ENCODE results near the gene DLG2. TPM values are rescaled to one million over a fixed set of nuclear protein-coding genes. Genes with fewer than 3 reads are reported as not detected.
A peak's percentile ranks its signal among the peaks of the same experiment; 100 is the strongest.

DLG2 gene
- total RNA-seq, 1 experiment from 2014 or later: 2.3 TPM

- no peak for DNase-seq (ENCODE audit: low read depth)
Measured at GRCh38 chr11:83682611-83682973, 1944.6 kb downstream of the DLG2 start.

DNA sequence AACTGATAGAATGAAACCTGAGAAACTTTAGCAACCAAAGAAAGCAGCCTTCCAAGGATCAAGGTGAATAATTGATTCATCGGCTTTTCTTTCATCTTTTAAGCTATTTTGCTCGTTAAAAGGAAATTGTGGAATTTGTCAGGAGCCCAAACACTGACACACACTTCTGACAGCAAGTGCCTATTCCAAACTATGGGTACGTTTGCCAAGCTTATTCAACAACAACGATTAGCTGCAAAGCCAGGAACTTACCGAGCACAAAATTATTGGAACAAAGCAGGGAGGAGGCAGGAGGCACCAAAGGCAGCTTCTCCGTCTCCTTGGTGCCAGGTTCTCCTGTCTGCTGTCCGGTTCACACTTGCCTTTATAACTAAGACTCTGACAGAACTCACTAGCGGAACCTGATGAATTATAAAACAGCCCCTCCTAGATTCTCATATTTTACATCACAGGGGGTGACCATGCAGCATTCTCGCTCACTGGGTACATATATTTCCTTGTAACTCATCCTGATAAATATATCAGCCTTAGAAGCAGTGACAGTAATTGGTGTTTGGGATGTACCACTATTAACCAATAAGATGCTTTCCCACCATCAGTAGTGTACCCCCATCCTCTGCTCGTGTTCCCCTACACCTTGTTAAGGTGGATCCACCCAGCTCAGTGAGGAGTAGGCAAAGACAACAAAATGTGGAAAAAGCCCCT, 1945.1 kb downstream of the DLG2 start:
- no peak for DNase-seq (ENCODE audit: low read depth)

DNA sequence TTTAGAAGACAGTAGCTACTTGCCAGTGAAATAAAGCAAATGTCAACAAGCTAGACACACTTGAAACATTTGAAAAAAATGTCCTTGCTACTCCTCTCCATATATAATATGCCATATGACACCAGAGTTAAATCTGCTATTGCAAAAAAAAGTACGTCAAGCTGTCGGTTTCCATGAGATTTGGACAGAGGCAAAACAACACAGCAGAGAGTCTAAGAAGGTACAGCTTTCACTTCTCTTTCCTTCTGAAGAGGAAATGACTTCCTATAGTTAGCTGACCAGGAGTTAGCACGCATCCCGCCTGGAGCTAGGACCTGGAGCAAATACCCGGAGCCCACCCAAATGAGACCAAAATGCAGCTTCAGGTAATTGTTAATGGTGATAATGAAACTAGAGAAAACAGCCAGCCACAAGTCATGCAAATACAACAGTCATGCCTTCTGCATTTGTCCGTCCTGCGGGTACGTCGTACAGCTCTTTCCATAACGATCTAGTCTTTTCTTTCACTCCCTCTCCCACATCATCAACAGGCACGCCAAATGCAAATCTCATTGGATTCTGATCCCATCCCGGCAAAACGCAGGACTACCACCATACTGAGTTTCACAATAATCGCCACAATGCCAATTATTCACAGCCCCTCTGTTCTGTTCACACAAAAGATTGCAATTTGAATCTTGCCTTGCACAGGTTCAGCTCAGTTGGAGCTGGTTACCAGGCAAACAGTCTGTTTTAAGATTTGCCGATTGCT, 1945.9 kb downstream of the DLG2 start:
- DNase-seq (ENCODE audit: low read depth): peak; percentile 18

DNA sequence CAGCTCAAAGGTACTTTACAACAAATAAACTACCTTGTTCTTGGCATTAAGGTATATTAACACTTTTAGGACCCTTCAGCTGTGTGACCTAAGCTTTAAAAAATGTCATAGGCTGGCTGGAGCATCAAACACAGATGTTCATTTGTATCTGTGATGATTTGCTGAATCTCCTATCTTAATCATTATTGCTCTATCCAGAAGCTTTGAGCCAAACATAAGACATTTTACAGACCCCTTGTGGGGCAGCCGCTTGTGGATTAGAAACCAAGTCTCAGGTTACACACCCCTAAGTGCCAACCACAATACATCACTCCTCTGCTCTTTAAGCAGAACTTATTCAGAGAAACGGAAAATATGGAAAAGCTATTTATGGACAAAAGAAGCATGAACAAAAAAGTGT, 1946.8 kb downstream of the DLG2 start:
- no peak for DNase-seq (ENCODE audit: low read depth)

DNA sequence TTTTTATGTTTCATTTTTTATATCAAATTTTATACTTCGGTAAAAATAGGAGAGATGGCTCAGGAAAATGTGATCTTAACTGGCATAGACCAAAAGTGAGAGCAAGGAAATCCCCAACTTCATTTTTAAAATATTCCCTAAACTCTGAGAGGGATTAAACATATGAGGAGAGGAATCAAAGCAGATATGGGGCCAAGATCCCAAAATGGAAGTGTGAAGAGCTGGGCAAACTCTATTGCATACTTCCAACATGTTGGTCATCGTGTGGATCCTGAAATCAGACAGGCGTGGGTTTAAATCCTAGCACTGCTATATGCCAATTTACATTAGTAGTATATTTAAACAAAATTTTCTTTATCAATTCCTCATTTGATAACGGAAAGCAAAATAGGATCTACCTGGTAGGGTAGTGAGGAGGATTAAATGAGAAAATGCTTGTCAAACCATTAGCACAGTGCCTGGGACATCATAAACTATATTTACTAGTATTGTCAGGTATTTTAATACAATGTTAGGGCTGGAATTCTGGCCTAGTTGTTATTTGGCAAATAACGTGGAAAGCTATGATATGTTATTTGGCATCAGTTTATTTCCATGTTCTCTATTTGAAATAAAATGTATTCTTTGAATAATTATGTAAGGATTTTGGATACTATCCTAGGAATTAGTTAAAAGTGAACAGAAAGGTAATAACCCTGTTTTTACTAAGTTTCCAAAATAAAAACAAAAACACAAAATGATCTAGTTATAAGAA, 1948.1 kb downstream of the DLG2 start:
- no peak for DNase-seq (ENCODE audit: low read depth)

DNA sequence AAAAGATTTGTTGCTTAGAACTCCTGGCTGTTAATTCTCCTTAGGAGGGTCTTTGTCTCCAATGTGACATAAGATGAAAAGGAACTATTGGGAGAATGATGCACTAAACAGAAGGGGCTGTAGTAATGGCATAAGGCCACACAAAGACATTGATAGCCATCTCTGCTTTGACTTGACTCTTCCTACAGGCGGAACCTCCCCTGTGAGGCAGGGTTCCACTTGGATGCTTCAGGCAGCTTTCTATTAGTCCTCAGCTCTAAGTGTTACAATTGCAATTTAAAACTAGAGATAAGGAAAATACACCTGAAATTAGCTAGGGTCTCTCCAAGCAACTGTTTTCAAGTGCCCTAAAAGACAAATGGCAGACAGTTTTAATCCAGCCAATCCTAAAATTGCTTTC, 1949.4 kb downstream of the DLG2 start:
- DNase-seq (ENCODE audit: low read depth): no peak

DNA sequence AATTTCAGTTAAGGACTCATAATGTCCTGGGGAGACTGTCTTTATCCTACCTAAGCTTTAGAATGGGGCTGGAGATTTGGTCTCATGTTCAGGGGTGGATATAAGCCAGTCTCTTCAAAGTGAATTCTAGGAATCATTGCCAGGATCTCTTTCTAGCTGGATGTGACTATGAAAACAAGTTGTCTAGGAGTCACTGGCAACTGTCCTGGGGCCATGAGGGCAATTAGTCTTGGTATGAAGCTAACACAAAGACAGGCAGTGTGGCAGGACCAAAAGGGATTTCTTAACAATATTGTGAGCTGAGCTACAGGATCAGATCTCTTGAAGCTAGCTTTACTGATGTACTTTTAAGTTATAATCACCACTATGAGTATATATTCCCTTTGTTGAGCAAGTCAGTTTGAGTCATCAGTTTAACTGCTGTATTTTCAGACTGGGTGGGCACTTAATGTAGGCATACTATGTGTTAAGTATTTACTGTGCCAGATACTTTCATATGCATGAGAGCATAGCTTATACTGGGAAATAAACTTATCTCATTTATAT, 1951.0 kb downstream of the DLG2 start:
- no peak for DNase-seq (ENCODE audit: low read depth)

GRCh38 chr11:83674102-83674896, 1952.8 kb downstream of the DLG2 start:
- DNase-seq (ENCODE audit: low read depth): no peak

DNA sequence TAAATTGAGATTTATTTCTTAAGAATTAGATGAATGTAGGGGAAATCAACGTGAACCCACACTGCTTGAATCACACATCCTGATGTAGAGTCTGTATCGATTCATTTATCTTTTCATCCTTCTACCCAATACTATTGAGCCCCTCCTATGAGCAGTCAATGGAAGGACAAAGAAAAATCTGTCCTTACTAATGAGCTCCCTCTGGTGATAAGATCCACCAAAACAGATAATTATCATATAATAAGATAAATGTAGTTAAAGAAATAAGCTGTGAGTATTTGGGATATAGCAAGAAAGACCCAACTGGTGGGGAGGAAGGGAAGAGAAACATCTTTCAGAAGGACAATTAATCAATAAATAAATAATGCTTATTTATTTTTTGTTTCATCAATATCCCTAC, 1955.9 kb downstream of the DLG2 start:
- DNase-seq (ENCODE audit: low read depth): no peak

DNA sequence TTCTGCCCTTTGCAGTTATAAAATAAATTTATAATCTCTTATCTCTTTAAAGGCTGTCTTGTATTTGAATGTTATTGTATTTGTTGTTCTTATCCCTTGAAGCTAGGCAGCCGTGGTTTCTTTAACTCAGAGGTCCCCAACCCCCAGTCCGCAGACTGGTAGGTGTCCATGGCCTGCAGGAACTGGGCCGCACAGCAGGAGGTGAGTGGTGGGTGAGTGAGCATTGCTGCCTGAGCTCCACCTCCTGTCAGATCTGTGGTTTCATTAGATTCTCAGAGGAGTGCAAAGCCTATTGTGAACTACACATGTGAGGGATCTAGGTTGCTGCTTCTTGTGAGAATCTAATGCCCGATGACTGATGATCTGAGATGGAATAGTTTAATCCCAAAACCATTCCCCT, 1961.0 kb downstream of the DLG2 start:
- peak; percentile 11 for DNase-seq (ENCODE audit: low read depth)

DNA sequence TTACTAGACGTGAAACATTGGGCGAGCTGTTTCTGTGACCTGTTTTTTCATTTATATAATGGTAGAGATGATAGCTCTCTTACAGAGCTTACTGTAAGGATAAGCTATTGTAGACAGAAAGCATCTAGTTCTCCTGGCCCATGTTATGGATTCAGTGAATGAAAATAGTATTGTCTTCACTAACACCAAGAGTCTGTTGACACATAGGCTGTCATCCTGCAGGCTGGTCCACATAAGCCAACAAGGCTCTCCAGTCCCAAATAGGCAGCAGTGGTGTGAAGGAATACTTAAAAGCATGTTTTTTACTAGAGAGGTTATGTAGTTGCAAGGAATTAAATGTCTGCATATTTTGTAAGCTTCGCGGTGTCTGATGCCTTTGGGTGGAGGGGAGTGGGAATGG, 1963.2 kb downstream of the DLG2 start:
- DNase-seq (ENCODE audit: low read depth): no peak

DNA sequence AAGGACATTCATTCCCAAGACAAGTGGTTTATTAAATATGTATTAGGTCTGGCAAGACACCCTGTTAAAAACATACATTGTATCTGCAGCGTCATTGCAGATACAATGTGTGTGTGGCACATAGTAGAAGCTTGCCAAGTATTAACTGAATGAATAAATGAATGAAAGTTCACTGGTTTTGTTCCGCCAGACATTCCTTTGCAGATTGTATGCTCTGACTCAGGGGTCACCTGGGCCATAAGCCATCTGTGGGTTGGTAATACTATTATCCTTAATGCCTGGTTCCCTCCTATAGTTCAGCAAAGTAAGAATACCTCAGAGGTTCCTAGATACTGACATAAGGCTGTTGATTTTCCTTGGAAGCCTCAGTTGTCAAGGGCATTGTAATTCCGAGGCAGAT, 1963.7 kb downstream of the DLG2 start:
- no peak for DNase-seq (ENCODE audit: low read depth)

DNA sequence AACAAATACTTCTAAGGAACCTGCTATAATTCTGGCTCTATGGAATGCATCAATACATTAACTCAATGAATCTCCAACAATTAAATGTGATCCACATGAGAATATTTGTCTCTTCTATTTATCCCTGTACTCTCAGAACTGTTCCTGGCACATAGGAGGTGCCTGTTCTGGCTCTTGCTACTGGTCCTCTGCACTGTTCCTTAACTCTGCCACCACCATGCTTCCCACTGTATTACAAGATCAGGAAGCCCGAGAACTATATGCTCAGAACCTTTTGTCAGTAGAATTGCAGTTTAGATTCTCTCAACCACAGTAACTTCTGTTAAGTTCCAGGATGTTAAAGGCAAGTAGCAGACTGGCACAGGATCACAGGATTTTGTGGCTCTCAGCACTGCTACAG, 1964.7 kb downstream of the DLG2 start:
- DNase-seq (ENCODE audit: low read depth): no peak

DNA sequence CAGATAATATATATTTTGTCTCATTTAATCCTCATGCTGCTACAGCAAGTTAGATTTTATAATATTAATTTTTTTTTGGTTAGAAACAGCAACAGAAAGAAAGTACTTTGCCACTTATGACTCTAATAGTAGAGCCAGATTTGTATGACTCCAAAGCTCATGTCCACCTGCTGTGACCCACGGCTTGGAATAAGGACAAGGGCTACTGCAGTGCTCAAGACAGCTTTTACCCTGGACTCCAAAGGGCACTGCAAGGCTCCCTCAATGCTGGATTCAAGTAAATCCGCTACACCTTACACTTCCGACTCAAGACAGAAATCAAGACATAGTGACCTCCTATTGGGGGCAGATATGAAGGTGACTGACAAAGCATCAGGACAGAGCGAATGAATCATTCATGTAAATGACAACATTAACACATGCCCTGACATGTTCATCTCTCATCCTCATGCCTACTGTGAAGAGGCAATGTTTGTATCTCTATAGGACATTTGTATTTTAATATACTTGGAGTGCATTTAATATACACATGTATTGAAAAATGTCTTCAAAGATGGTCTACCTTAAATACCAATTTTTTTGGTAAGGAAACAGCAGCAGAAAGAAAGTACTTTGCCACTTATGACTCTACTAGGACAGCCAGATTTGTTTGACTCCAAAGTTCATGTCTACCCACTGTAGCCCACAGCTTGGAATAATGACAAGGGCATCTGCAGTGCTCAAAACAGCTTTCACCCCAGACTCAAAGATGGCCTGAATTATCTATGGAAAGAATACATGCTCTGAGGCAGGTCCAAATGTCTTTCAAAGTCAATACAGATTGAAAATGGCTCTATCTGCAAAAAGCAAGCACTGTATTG, 1965.4 kb downstream of the DLG2 start:
- DNase-seq (ENCODE audit: low read depth): no peak

- DNase-seq (ENCODE audit: low read depth): no peak
Measured at GRCh38 chr11:83659466-83659865, 1967.7 kb downstream of the DLG2 start.

- no peak for DNase-seq (ENCODE audit: low read depth)
Measured at GRCh38 chr11:83656796-83657330, 1970.3 kb downstream of the DLG2 start.

- no peak for DNase-seq (ENCODE audit: low read depth)
Measured at GRCh38 chr11:83655976-83656375, 1971.2 kb downstream of the DLG2 start.

DNA sequence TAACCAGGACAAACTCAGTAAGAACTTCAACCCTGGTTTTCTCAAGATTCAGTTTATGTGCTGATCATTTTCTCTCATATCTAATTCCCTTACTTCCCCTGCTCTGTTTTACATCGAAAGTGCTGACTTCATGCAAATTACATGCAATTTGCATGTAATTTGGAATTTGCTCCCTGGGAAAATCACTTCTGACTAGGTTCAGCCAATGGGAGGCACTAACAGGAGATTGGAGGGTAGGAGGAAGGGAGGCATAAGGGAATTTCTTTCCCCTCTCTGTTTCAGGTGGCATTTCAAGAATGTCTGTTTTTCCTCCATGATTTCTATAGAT, 1977.7 kb downstream of the DLG2 start:
- DNase-seq (ENCODE audit: low read depth): no peak

DNA sequence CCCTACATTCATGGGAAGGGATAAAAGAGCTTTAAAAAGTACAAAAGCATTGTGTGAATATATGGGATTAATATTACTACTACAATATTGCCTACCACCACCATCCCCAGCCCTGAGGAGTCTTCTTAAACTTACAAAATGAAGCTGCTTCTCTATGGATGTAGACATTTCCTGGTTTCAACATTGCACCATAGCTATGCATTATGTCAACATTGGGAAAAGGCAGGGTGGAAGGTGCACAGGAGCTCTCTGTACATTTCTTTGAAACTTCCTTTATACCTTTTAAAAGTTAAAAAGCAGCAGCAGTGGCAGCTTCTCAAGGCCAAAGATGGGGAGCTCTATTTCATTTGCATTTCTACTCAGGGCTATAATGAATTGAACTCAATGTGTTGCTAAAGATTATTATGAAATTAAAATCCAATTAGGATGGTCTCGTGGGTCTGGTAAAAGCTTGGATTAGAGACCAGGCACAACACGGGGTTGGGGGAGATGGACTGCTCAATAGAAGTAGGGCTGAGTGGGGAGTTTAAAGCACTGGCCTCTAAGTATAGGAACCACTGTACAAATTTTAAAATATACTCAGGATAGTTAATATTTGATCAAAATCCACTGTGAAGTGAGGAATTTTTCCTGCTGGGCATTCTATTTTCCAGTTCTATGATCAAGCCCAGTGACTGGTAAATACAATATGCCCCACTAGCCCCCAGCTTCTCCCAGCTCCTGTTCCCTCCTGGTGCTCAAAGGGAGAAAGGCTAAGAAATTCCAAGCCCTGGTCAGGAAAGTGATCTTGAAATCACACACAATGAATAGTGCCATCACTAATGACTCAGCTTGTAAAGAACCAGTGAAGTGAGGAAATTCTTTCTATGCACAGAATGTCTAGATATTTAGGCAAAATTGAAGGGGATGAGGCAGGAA, 1978.3 kb downstream of the DLG2 start:
- DNase-seq (ENCODE audit: low read depth): no peak

- DNase-seq (ENCODE audit: low read depth): no peak
Measured at GRCh38 chr11:83645561-83645960, 1981.6 kb downstream of the DLG2 start.
